Skeletal muscle tissue (tissue), 4 donors: Measurements from ENCODE around the gene COL4A3. TPM values are rescaled to one million over a fixed set of nuclear protein-coding genes. Genes with fewer than 3 reads are reported as not detected.

Experiments
- H3K27ac ChIP-seq: one replicate; pipeline ENCODE4 v1.7.0; 2013; ENCODE audit warnings: mild to moderate bottlenecking, low read depth, low read length, inconsistent platforms
- H3K27me3 ChIP-seq, 3 donors: one replicate each; pipeline ENCODE4 v1.7.0; 2013; ENCODE audit warnings: low read length in 3 of 3; ENCODE audit not compliant: control insufficient read depth in 3 of 3, insufficient read depth in 3 of 3
- H3K36me3 ChIP-seq, 3 donors: one replicate each; pipeline ENCODE4 v1.7.0; 2013; ENCODE audit warnings: low read length in 3 of 3; ENCODE audit not compliant: control insufficient read depth in 3 of 3, insufficient read depth in 3 of 3
- H3K4me1 ChIP-seq, 3 donors: one replicate each; pipeline ENCODE4 v1.7.0; 2013; ENCODE audit warnings: low read length in 3 of 3, mild to moderate bottlenecking in 3 of 3; ENCODE audit not compliant: control insufficient read depth in 3 of 3, insufficient read depth in 3 of 3
- H3K4me3 ChIP-seq, 3 donors: one replicate each; pipeline ENCODE4 v1.7.0; 2013; ENCODE audit warnings: low read length in 3 of 3
- H3K9ac ChIP-seq, 3 donors: one replicate each; pipeline ENCODE4 v1.7.0; 2013; ENCODE audit warnings: low read length in 3 of 3, mild to moderate bottlenecking in 3 of 3, moderate library complexity in 2 of 3, low read depth in 1 of 3
- H3K9me3 ChIP-seq, 3 donors: one replicate each; pipeline ENCODE4 v1.7.0; 2013; ENCODE audit warnings: low read length in 3 of 3; ENCODE audit not compliant: control insufficient read depth in 3 of 3
- total RNA-seq: library from RNA; depleted of rRNA; stranded (reverse); fragments of >200 nt; gene quantifications from one replicate; pipeline ENCODE4 v1.2.3, GENCODE V29; 2014
- donor health status: Osteomylitis.

COL4A3 gene
- total RNA-seq, 1 donor from 2014 or later: under 0.01 TPM

DNA sequence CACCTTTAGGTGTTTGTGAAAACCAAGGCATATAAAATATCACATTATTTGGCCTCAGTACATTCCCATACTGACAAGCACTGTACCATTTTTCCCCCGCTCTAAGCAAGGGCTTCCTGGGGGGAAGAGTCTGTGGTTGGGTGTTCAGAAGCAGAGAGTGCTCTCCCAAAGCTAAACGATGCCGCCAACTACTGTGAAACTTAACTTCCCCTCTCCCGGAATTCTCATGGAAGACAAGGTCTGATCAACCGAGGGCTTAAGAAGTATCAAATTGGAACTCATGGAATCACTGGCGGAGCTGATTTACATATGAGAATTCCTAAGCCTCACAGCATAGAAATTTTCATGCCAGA is 160.2 kb downstream of the COL4A3 start:
- Histone ChIP-seq H3K9me3 (no peaks in the 10 kb centered on the region), H3K9ac (peak overlapping the region; percentile 79 to 95 (median 86)), H3K4me3 (peak overlapping the region; percentile 93 to 95 (median 94)), H3K4me1 (peaks cover 3 to 9% (median 8%) of the 10 kb centered on the region in 3 donors), H3K27ac (peak overlapping the region; percentile 89), H3K27me3 (no peaks in the 10 kb centered on the region), H3K36me3 (peaks cover 0 to 5% (median 3%) of the 10 kb centered on the region in 3 donors)

DNA sequence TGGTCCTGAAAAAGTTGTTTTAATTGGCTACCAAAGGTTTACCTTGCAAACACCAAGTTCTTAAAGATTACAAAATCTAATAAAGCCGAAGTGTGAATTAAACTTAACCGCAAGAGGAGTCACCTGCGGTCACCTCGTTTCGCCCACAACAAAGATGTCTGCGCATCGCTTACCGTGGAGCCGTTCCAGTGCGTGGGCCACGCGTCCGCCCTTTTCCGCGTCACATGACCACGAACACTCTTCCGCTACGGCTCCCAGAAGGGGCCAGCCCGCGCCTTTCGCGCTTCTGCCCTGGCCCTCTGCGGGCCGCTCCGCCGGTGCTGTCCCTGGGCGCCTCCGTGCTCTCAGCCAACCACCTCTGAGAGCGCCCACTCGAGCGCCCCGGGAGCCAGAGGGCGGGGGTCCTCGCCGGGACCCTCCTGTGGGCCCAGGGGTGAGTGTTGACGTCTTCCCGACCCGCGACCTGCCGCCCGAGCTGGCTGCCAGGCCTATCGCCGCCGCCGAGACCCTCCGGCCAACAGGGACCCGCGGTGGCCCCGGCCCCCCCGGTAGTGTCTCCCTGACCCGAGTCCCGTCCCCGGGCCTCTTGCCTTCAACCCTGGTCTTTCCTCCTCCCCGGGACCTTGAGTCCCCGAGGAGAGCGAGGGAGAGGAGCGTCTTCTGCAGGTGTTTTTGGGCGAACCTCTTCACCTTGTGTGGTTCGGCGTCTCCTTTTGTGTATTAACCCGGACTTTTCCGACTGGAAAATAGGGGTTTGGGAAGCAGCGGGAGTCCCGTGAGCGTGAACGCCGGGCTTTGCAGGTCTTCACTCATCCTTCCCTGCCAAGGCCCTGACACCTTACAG is 160.8 kb downstream of the COL4A3 start, which contains the start of gene MFF:
MFF (plus strand) TSS at position 257 of the 844 bp plus-strand sequence. CDS start 5,415 bp downstream, outside the sequence.
- no peaks in the 10 kb centered on the region for H3K27me3 ChIP-seq
- peak within 1 kb of the TSS; percentile 95 for H3K9ac ChIP-seq
- H3K4me3 ChIP-seq: peak within 1 kb of the TSS; percentile 93 to 95 (median 94)
- peak within 1 kb of the TSS; percentile 89 for H3K27ac ChIP-seq
- H3K36me3 ChIP-seq: peaks cover 0 to 5% (median 3%) of the 10 kb centered on the region in 3 donors
- peaks cover 3 to 9% (median 8%) of the 10 kb centered on the region in 3 donors for H3K4me1 ChIP-seq
- H3K9me3 ChIP-seq: no peaks in the 10 kb centered on the region

DNA sequence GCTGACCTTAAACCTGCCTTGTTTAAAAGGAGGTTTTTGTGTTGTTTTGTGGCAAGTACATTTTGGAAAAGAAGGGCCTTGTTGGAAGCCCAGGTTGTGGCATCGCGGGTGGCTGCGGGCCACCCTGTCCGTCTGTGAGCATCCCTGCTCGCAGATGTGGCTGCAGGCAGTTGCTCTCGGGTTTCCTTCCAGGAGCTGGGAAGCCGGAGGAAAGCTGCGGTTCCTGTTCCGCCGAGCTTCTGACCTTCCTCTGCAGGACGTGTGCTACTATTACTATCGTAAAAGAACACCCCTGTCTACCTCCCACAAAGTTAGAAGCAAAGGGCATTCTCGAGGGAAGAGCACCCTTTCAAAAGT is 161.4 kb downstream of the COL4A3 start:
- Histone ChIP-seq H3K4me1 (peaks cover 3 to 9% (median 8%) of the 10 kb centered on the region in 3 donors), H3K9me3 (no peaks in the 10 kb centered on the region), H3K4me3 (peak overlapping the region; percentile 93 to 95 (median 94)), H3K36me3 (peaks cover 0 to 6% (median 5%) of the 10 kb centered on the region in 3 donors), H3K27me3 (no peaks in the 10 kb centered on the region), H3K9ac (peak overlapping the region; percentile 95), H3K27ac (peak overlapping the region; percentile 89)

DNA sequence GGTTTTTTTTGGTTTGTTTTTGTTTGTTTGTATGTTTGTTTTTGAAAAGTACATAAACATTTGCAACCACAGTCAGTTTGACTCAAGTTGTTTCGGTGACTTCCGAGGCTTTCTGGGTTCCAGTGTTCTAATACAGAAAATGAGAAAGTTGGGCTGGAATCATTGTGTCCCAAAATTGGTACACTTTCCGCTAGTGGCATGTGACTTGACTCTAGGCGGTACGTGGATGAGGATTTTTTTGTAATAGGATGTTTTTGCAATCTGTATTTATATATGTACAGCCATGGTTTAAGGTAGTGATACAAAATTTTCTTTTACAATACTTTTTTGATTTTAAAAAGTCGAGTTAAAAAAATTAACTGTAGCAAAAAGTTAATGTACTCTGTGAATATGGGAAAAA is 162.4 kb downstream of the COL4A3 start:
- H3K9ac ChIP-seq: no peak overlapping the region
- no peaks in the 10 kb centered on the region for H3K27me3 ChIP-seq
- no peaks in the 10 kb centered on the region for H3K9me3 ChIP-seq
- peaks cover 3 to 9% (median 8%) of the 10 kb centered on the region in 3 donors for H3K4me1 ChIP-seq
- no peak overlapping the region for H3K27ac ChIP-seq
- H3K36me3 ChIP-seq: peaks cover 0 to 10% (median 8%) of the 10 kb centered on the region in 3 donors
- H3K4me3 ChIP-seq: no peak overlapping the region

DNA sequence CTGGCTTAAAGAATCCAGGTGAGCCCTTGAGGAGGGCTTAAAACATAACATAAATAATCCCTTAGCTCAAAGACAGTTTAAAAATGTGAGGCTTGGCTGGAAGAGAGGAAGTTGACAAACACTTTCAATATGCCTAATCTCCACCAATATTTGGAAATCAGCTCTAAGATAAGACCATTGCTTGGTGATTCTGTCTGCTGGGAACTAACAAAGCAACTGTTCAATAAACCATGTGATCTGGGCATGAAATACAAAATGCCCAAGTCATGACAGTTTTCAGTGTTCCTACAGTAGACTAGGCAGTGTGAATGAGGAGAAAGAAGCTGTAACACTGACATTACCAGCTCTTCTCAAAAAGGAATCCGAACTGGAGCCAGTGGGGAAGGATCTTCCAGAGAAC is 171.3 kb downstream of the COL4A3 start:
- Histone ChIP-seq H3K9me3 (no peaks in the 10 kb centered on the region), H3K4me1 (no peaks in the 10 kb centered on the region), H3K27ac (no peak overlapping the region), H3K36me3 (peaks cover 7 to 52% (median 38%) of the 10 kb centered on the region in 3 donors), H3K9ac (no peak overlapping the region), H3K27me3 (no peaks in the 10 kb centered on the region), H3K4me3 (no peak overlapping the region)

DNA sequence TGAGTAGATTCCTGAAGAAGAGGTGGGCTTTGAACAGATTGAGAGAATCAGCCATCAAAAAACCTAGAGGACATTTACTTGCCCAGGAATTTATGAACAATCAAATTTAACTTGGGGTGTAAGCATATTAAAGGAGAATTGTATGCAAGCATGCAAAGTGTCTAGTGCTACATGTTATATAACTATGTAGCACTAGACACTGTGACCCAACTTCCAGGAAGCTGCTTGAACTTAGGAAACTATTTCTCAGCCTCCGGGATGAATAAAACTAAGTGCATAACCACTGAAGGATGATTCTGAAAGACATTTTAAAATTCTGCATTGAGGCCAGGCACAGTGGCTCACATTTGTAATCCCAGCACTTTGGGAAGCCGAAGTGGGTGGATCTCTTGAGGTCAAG is 173.0 kb downstream of the COL4A3 start:
- H3K4me3 ChIP-seq: no peak overlapping the region
- H3K9ac ChIP-seq: no peak overlapping the region
- H3K36me3 ChIP-seq: peaks cover 7 to 52% (median 33%) of the 10 kb centered on the region in 3 donors
- no peaks in the 10 kb centered on the region for H3K27me3 ChIP-seq
- no peaks in the 10 kb centered on the region for H3K4me1 ChIP-seq
- no peaks in the 10 kb centered on the region for H3K9me3 ChIP-seq
- no peak overlapping the region for H3K27ac ChIP-seq

DNA sequence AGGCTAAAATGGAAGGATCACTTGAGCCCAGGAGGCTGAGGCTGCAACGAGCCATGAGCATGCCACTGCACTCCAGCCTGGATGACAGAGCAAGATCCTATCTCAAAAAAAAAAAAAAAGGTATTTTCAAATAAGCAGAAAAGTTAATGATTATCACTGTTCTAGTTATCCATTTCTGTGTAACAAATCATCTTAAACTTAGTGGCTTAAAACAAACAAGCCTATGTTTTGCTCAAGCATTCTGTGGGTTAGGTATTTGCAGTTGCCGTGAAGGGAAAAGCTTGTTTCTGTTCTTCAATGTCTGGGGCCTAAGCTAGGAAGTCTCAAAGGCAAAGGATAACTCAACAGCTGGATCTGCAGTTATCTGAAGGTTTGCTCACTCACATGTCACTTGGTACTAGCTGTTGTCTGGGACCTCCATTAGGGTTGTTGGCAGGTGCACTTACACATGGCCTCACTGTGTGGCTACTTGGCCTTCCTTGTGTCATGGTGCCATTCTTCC is 174.7 kb downstream of the COL4A3 start:
- Histone ChIP-seq H3K4me1 (no peaks in the 10 kb centered on the region), H3K27me3 (no peaks in the 10 kb centered on the region), H3K27ac (no peak overlapping the region), H3K36me3 (peaks cover 10 to 44% (median 27%) of the 10 kb centered on the region in 3 donors), H3K9ac (no peak overlapping the region), H3K9me3 (no peaks in the 10 kb centered on the region), H3K4me3 (no peak overlapping the region)

DNA sequence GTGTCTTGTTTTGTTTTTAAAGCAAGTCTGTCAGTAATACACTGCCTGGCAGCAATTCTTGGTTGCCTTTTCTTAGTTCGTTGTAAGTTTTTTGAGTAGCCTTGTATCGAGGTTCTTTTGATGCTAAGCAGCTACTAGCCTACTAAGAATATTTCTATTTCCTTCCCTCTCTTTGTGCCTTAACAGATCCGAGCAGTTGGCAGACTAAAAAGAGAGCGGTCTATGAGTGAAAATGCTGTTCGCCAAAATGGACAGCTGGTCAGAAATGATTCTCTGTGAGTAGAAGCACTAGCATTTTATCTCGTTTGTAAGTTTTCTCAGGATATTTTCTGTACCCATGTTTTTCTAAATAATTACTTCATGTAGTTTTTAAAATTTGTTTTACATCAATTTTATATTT is 175.7 kb downstream of the COL4A3 start:
- H3K4me3 ChIP-seq: no peak overlapping the region
- no peaks in the 10 kb centered on the region for H3K4me1 ChIP-seq
- peaks cover 5 to 36% (median 20%) of the 10 kb centered on the region in 3 donors for H3K36me3 ChIP-seq
- no peak overlapping the region for H3K9ac ChIP-seq
- H3K9me3 ChIP-seq: no peaks in the 10 kb centered on the region
- H3K27ac ChIP-seq: no peak overlapping the region
- no peaks in the 10 kb centered on the region for H3K27me3 ChIP-seq

DNA sequence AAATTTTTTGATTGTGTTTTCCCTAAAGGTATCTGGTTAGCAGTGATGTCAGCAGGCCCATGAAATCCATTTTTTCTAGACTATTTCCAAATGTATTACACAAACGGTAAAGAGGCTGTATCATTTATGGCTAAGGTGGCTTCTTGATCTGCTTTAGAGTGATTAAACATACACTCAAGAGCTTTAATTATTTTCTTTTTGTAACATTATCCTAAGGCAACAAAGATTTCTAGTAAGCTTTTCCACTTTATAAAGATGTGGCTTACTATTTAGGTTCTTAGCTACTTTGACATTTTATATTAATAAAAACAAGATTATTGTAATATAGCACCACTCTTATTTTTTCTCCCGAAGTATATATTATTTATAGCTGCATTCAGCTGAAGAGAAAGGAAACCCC is 177.1 kb downstream of the COL4A3 start:
- Histone ChIP-seq H3K36me3 (peaks cover 5 to 27% (median 10%) of the 10 kb centered on the region in 3 donors), H3K27me3 (no peaks in the 10 kb centered on the region), H3K4me3 (no peak overlapping the region), H3K27ac (no peak overlapping the region), H3K4me1 (no peaks in the 10 kb centered on the region), H3K9me3 (no peaks in the 10 kb centered on the region), H3K9ac (no peak overlapping the region)

DNA sequence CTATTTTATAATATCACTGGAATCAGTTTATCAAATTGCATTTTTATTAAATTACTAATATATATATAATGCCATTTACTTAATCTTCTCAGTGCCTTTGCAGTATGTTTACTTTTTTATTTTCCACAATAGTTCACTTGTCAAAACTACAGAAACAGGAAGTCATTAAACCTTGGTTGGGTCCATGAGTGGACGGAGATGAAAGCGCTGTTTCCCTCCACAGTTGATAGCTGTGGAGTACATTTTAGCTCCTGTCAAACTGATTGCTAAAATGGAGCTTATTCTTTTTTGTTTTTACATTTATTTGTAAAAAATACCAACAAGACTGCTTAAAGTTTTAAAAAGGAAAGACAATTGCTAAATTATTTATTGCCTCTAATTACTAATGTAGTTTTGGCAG is 179.8 kb downstream of the COL4A3 start:
- no peaks in the 10 kb centered on the region for H3K27me3 ChIP-seq
- H3K27ac ChIP-seq: no peak overlapping the region
- no peaks in the 10 kb centered on the region for H3K4me1 ChIP-seq
- peaks cover 4 to 23% (median 17%) of the 10 kb centered on the region in 3 donors for H3K36me3 ChIP-seq
- H3K9me3 ChIP-seq: no peaks in the 10 kb centered on the region
- H3K4me3 ChIP-seq: no peak overlapping the region
- no peak overlapping the region for H3K9ac ChIP-seq
